ENCODE measurements around the gene NFKBIZ.

Gene NFKBIZ, protein sequence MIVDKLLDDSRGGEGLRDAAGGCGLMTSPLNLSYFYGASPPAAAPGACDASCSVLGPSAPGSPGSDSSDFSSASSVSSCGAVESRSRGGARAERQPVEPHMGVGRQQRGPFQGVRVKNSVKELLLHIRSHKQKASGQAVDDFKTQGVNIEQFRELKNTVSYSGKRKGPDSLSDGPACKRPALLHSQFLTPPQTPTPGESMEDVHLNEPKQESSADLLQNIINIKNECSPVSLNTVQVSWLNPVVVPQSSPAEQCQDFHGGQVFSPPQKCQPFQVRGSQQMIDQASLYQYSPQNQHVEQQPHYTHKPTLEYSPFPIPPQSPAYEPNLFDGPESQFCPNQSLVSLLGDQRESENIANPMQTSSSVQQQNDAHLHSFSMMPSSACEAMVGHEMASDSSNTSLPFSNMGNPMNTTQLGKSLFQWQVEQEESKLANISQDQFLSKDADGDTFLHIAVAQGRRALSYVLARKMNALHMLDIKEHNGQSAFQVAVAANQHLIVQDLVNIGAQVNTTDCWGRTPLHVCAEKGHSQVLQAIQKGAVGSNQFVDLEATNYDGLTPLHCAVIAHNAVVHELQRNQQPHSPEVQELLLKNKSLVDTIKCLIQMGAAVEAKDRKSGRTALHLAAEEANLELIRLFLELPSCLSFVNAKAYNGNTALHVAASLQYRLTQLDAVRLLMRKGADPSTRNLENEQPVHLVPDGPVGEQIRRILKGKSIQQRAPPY

DNA sequence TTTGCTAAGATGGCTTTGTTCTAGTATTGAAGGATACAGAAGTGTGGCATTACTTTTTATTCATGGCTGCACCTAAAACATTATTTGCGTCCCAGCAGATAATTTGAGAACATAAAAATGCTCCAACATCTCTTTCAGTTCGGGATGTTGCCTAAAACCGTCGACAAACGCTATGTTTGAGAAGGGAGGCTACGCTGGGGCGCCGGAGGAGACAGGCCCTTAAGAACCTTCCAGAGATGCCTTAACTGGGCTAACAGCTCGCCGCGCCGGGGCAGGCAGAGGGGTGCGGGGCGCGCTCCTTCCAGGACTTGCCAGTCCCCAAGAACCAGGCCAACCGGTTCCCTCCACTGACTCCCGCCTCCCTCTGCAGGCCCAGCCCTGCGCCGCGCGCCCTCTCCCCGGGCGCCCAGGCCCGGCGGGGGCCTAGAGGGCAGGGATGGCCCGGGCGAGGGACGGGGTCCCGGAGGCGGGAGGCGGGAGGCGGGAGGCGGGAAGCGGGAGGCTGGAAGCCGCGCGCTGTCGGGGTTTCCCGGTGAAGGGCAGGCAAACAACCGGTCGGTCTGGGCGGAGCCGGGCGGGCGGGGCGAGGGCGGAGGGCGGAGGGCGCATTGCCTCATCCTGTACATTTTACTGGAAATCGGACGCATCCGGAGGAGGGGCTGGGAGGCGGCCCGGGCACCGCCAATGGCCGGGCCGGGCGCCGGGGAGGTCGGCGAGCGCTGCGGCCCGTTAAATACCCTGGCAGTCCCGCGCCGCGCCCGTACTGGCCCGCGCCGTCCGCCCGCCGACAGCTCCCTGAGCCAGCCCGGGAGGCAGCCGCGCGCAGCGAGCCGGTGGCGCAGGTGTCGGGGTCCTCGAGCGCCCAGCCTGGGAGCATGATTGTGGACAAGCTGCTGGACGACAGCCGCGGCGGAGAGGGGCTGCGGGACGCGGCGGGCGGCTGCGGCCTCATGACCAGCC lies at the start of gene NFKBIZ:
TSS of gene NFKBIZ (plus strand) at position 761 of the 960 bp plus-strand sequence. CDS start at position 876, 115 bp downstream.
- peak; percentile 95 for DNase-seq

DNA sequence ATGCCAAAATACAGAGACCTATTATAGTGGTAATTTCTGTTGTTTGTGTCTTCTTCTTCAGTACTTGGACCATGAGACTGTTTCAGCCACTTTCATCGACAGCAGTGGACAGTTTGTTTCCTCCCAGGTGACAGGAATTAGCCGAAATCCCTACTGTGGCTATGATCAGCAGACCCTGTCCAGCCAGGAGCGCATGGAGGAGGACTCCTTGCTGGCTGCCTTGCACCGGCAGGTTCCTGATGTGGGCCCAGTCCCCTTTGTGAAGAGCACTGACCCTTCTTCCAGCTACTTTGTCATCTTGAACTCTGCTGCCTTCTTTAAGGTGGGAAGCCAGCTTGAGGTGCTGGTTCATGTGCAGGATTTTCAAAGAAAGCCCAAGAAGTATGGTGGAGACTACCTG lies 48.1 kb upstream of the NFKBIZ start:
- no peak for DNase-seq

- no peak for DNase-seq
Observed at GRCh38 chr3:101802179-101802578, 47.1 kb upstream of the NFKBIZ start.

- DNase-seq = peak; percentile 37
Observed at GRCh38 chr3:101803173-101803782, 46.0 kb upstream of the NFKBIZ start.

DNA sequence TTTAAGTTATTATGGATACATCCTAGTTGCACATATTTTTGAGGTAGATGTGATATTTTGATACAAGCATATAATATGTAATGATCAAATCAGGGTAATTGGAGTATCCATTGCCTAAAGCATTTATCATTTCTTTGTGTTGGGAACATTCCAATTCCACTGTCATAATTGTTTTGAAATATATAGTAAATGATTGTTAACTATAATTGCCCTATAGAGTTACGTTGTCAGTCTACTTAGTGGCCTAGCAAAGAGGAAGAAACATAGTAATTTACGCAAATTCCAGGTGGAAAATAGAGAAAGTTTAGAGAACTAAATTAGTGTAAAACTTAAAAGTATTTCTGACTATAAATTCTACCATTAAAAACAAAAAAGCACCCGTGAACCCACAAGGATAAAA lies 45.4 kb upstream of the NFKBIZ start:
- no peak for DNase-seq

- DNase-seq = no peak
Observed at GRCh38 chr3:101806491-101806890, 42.8 kb upstream of the NFKBIZ start.

DNA sequence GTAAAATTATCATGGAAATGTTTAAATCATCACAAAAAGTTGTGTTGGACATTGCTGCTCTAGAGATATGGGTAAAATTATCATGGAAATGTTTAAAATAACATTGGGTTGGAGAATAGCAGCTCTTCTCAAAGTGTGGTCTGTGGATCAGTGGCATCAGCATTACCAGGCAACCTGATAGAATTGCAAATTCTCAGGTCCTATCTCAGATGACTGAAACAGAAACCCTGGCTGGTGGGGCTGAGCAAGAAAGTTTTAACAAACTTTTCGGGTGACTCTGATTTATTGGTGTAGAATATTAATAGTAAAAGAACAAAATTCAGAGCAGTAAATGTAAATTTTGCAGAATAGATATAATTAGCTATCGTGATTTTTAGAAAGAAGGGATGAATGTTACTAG lies 41.4 kb upstream of the NFKBIZ start:
- DNase-seq = no peak

- DNase-seq = no peak
Observed at GRCh38 chr3:101809178-101810021, 39.9 kb upstream of the NFKBIZ start.

DNA sequence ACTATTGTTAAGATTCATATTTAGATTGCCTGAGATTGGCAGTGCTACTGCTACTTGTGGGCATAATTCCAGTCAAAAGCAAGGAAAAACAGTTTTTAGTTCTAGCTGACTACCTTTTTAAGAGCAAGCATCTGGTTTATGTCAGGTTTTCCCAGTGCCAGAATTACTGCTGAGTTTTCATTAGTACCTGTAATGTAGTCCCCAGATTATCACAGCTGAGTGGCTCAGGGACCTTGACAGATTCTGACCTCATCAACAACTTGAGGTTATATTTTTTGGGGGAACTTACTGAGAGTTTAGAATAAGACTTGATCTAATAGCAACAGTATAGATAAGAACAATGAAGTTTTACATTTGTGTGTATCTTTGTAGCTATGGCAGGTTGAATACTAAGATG lies 39.3 kb upstream of the NFKBIZ start:
- DNase-seq = no peak

DNA sequence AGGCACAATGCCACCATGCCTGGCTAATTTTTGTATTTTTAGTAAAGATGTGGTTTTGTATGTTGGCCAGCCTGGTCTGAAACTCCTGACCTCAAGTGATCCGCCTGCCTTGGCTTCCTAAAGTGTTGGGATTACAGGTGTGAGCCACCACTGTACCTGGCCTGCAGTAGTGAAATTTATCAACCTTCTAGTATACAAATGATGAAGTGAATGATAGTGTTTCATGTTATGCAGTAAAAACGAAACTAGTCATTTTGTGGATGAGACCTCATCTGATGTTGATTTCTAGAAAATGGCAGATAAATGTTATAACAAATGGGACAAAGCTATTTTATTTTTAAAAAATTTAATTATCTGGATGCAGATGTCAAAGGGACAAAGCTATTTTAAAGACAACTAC lies 37.4 kb upstream of the NFKBIZ start:
- no peak for DNase-seq

DNA sequence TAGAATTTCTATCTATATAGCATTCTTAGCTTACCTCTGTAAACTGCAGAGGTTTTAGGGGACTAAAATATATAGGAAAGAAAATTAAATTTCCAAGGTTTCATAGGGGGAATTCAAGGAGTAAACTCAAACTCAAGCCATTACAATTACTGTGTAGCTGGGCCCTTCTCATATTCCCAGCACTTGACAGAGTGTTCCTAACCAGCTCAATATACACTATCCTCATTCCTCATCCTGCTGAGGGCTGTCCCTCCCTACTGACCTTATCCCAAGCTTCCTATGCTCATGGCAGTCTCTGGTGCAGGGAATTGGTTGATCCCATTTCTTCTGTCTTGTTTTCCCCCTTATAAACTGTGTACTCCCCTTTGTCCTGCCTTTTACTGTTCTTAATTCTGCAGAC lies 36.4 kb upstream of the NFKBIZ start:
- no peak for DNase-seq

DNA sequence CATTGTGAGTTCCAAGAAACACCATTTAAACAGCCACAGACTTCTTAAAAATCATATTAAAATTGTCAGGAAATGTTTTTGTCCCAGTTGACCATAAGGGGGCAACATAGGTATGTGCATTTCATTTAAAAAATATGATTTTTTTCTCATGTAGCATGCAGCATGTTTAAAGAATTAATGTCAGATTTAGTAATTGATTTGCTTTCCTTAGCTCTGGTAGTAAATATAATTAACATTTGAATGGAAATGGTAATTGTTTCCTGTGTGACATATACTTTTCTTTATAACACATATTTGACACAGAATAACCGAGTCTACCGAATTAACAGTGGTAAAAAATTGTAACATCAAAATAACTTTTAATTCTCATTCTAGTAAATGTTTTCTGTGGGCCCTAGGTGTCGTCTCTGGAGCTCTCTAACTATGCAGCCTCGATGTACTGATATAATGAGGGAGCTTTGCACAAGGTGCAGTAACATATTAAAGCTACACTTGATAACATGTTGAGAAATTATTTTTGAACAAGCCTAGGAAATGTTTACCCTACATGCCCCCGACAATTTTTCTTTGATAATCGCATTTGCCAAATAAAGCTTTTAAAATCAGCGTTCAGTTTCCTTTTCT lies 35.4 kb upstream of the NFKBIZ start:
- DNase-seq = no peak

- no peak for DNase-seq
Observed at GRCh38 chr3:101814835-101815234, 34.5 kb upstream of the NFKBIZ start.

- DNase-seq = no peak
Observed at GRCh38 chr3:101816215-101817149, 32.8 kb upstream of the NFKBIZ start.

- DNase-seq = no peak
Observed at GRCh38 chr3:101817992-101818391, 31.3 kb upstream of the NFKBIZ start.

DNA sequence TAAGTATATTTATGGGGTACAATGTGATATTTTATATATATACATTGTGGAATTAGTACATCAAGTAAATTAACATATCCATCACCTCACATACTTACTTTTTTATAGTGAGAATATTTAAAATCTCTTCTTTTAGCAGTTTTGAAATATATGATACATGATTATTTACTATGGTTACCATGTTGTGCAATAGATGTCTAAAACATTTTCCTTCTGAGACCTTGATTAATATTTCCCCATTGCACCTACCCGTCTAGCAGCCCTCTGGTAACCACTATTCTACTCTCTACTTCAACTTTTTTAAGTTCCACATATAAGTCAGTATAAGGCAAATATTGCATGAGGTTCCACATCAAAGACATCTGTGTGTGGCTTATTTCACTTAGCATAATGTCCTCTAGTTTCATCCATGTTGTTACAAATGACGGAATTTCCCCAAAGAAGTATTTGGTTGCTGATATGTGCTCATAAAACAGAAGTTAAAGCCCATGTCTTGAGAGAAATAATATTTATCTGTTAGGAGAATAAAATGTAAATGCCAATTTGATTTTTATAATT lies 29.6 kb upstream of the NFKBIZ start:
- no peak for DNase-seq

GRCh38 chr3:101821503-101821902 lies 27.8 kb upstream of the NFKBIZ start:
- no peak for DNase-seq

- no peak for DNase-seq
Observed at GRCh38 chr3:101823525-101823924, 25.8 kb upstream of the NFKBIZ start.

GRCh38 chr3:101824702-101825101 lies 24.6 kb upstream of the NFKBIZ start:
- DNase-seq = no peak

All from activated CD4-positive, CD25-positive, alpha-beta regulatory T cell treated with anti-CD3 and anti-CD28 coated beads, Interleukin-2, amount 50 U/mL, for 72 hours (primary cell).